Activated CD4-positive, alpha-beta T cell treated with anti-CD3 and anti-CD28 coated beads, Interleukin-2, Interleukin-6, amounts not matched to agents 100 ng/mL and 50 ng/mL, durations not matched to agents 16 hours and 8 hours (primary cell): ENCODE results near the gene SNAI1.

Source experiments
- DNase-seq: peaks from one replicate; pipeline ENCODE4 v3.0.0-alpha.2; 2020

Gene SNAI1

DNA sequence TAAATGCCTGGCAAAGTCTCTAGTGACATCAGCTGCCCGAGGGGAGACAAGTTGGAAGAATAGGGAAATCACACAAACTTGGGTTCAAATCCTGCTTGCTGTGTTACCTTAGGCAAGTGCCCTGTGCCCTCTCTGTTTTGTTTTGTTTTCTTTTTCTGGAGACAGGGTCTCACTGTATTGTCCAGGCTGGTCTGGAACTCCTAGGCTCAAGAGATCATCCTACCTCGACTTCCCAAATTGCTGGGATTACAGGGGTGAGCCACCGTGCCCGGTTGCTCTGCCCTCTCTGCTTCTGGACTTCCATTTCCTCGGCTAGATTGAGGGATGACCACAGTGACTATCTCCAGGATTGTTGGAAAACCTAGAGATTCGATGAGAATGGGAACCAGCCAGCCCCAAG, 55.4 kb downstream of the SNAI1 start:
- DNase-seq: no peak
